Neural cell (in vitro differentiated cells): ENCODE results near the gene C3orf70. TPM values are rescaled to one million over a fixed set of nuclear protein-coding genes. Genes with fewer than 3 reads are reported as not detected.

Experiments used
- H2AFZ ChIP-seq: fragments of 200-600, 300-800 bp; sonication (generic), shearing (Covaris generic); 2 replicates; pipeline ENCODE4 v1.6.0; 2014; ENCODE audit warnings: low read depth, mild to moderate bottlenecking, antibody characterized with exemption, low read length, moderate library complexity
- H3F3A ChIP-seq: fragments of 200-600 bp; shearing (Covaris generic); 2 replicates; pipeline ENCODE4 v1.6.1; 2016; ENCODE audit warnings: mild to moderate bottlenecking, moderate library complexity, mixed read lengths, antibody characterized with exemption, low read length; ENCODE audit not compliant: insufficient read depth, poor library complexity, severe bottlenecking
- H3K27ac ChIP-seq: fragments of 200-600, 300-800 bp; sonication (generic), shearing (Covaris generic); 2 replicates; pipeline ENCODE4 v1.5.1; 2014; ENCODE audit warnings: mild to moderate bottlenecking, low read length, moderate library complexity
- H3K27me3 ChIP-seq: fragments of 300-800, 200-600 bp; sonication (generic), shearing (Covaris generic); 2 replicates; pipeline ENCODE4 v1.6.0; 2014; ENCODE audit warnings: mild to moderate bottlenecking, low read depth, low read length, moderate library complexity; ENCODE audit not compliant: insufficient read depth
- H3K36me3 ChIP-seq: fragments of 300-800, 200-600 bp; sonication (generic), shearing (Covaris generic); 2 replicates; pipeline ENCODE4 v1.5.1; 2014; ENCODE audit warnings: mild to moderate bottlenecking, antibody characterized with exemption, low read length, moderate library complexity; ENCODE audit not compliant: insufficient read depth
- H3K4me2 ChIP-seq: fragments of 300-800, 200-600 bp; sonication (generic), shearing (Covaris generic); 2 replicates; pipeline ENCODE4 v1.6.0; 2014; ENCODE audit warnings: mild to moderate bottlenecking, low read length
- H3K4me3 ChIP-seq: fragments of 300-800, 200-600 bp; sonication (generic), shearing (Covaris generic); 2 replicates; pipeline ENCODE4 v1.5.1; 2014; ENCODE audit warnings: mild to moderate bottlenecking, low read length, moderate library complexity
- H3K79me2 ChIP-seq: fragments of 200-600 bp; shearing (Covaris generic); replicated peaks from 2 replicates; pipeline ENCODE4 v1.6.0; 2014; ENCODE audit warnings: mild to moderate bottlenecking, low read length, moderate library complexity; ENCODE audit not compliant: insufficient read depth
- H3K9ac ChIP-seq: fragments of 300-800, 200-600 bp; sonication (generic), shearing (Covaris generic); 2 replicates; pipeline ENCODE4 v1.6.1; 2016; ENCODE audit warnings: mild to moderate bottlenecking, low read length, mixed read lengths
- H3K9me2 ChIP-seq: fragments of 200-600 bp; shearing (Covaris generic); 2 replicates; pipeline ENCODE4 v1.6.1; 2016; ENCODE audit warnings: mild to moderate bottlenecking, low read length, mixed read lengths; ENCODE audit not compliant: insufficient read depth
- H3K9me3 ChIP-seq: fragments of 200-600, 300-800 bp; sonication (generic), shearing (Covaris generic); 2 replicates; pipeline ENCODE4 v1.6.1; 2016; ENCODE audit warnings: mild to moderate bottlenecking, mixed run types, low read length, moderate library complexity, mixed read lengths
- H4K20me1 ChIP-seq: fragments of 200-600 bp; shearing (Covaris generic); 2 replicates; pipeline ENCODE4 v1.6.1; 2016; ENCODE audit warnings: mild to moderate bottlenecking, mixed run types; ENCODE audit not compliant: insufficient read depth
- CTCF ChIP-seq: fragments of 450-650 bp; IDR thresholded peaks from 2 replicates; pipeline ENCODE4 v1.5.1; 2014; ENCODE audit warnings: antibody characterized with exemption, mild to moderate bottlenecking, moderate library complexity; ENCODE audit not compliant: poor library complexity, severe bottlenecking
- EP300 ChIP-seq: fragments of 450-650 bp; conservative IDR thresholded peaks from 2 replicates; pipeline ENCODE4 v1.6.1; 2014; ENCODE audit warnings: antibody characterized with exemption, mild to moderate bottlenecking, moderate library complexity; ENCODE audit not compliant: poor library complexity, severe bottlenecking
- EZH2 ChIP-seq: fragments of 200-600, 300-800 bp; shearing (Covaris generic), sonication (generic); IDR thresholded peaks from 2 replicates; pipeline ENCODE4 v1.6.1; 2014; ENCODE audit warnings: antibody characterized with exemption, low read length, borderline replicate concordance, mild to moderate bottlenecking; ENCODE audit not compliant: insufficient read depth, poor library complexity, severe bottlenecking
- MXI1 ChIP-seq: fragments of 450-650 bp; conservative IDR thresholded peaks from 2 replicates; pipeline ENCODE4 v1.6.1; 2014; ENCODE audit warnings: antibody characterized with exemption, mild to moderate bottlenecking; ENCODE audit not compliant: poor library complexity, severe bottlenecking
- POLR2AphosphoS5 ChIP-seq: IDR thresholded peaks from 2 replicates; pipeline ENCODE4 v1.6.1; 2012
- RAD21 ChIP-seq: fragments of 450-650 bp; conservative IDR thresholded peaks from 2 replicates; pipeline ENCODE4 v1.6.1; 2014; ENCODE audit warnings: antibody characterized with exemption, mild to moderate bottlenecking, moderate library complexity
- REST ChIP-seq: IDR thresholded peaks from 2 replicates; pipeline ENCODE4 v1.6.1; 2012; ENCODE audit warnings: borderline replicate concordance
- SMC3 ChIP-seq: fragments of 450-650 bp; conservative IDR thresholded peaks from 2 replicates; pipeline ENCODE4 v1.6.1; 2014; ENCODE audit warnings: antibody characterized with exemption, mild to moderate bottlenecking, moderate library complexity; ENCODE audit not compliant: poor library complexity
- TAF1 ChIP-seq: IDR thresholded peaks from 2 replicates; pipeline ENCODE4 v1.6.1; 2012; ENCODE audit warnings: low read depth
- polyA plus RNA-seq: library from polyadenylated mRNA; depleted of rRNA; stranded (reverse); fragments of >200 nt; gene quantifications from 2 replicates; pipeline ENCODE4 v1.2.3, GENCODE V29; 2014

The C3orf70 gene
- polyA plus RNA-seq, 1 donor from 2014 or later = 3.4 TPM

- Histone ChIP-seq H3K36me3 (no peaks in the 10 kb centered on the region), H3K27me3 (no peaks in the 10 kb centered on the region), H3K27ac (no peak overlapping the region), H3K79me2 (no peaks in the 10 kb centered on the region), H3K9me3 (no peaks in the 10 kb centered on the region), H3F3A (no peaks in the 10 kb centered on the region), H3K4me3 (no peak overlapping the region), H2AFZ (no peak overlapping the region), H3K9ac (no peak overlapping the region), H3K9me2 (no peaks in the 10 kb centered on the region), H4K20me1 (no peaks in the 10 kb centered on the region), H3K4me2 (no peak overlapping the region)
- TF ChIP-seq RAD21 (no peak), EZH2 (no peak), REST (no peak), SMC3 (no peak), TAF1 (no peak), EP300 (no peak), POLR2AphosphoS5 (no peak), MXI1 (no peak), CTCF (no peak)
These were observed 77.3 kb downstream of the C3orf70 start for GRCh38 chr3:185075547-185075946.

- H3K4me3 ChIP-seq = no peak overlapping the region
- H3F3A ChIP-seq = no peaks in the 10 kb centered on the region
- H3K9ac ChIP-seq = no peak overlapping the region
- H3K4me2 ChIP-seq = no peak overlapping the region
- no peak overlapping the region for H3K27ac ChIP-seq
- H3K36me3 ChIP-seq = no peaks in the 10 kb centered on the region
- TF ChIP-seq MXI1 = no peak
- no peak for TF ChIP-seq REST
- TF ChIP-seq SMC3 = no peak
- H2AFZ ChIP-seq = no peak overlapping the region
- H4K20me1 ChIP-seq = no peaks in the 10 kb centered on the region
- no peaks in the 10 kb centered on the region for H3K9me3 ChIP-seq
- no peaks in the 10 kb centered on the region for H3K9me2 ChIP-seq
- no peaks in the 10 kb centered on the region for H3K27me3 ChIP-seq
- no peaks in the 10 kb centered on the region for H3K79me2 ChIP-seq
These were observed 81.5 kb downstream of the C3orf70 start for GRCh38 chr3:185071287-185071800.
